ENCODE measurements around the gene ZFYVE9. TPM values are rescaled to one million over a fixed set of nuclear protein-coding genes. Genes with fewer than 3 reads are reported as not detected.

The ZFYVE9 gene
- total and polyA plus RNA-seq, 9 of the 15 experiments (the other 6 are each of a cell fraction or from before 2014, with no cell fraction given) = 0.52 to 14.4 (median 8.9) TPM

DNA sequence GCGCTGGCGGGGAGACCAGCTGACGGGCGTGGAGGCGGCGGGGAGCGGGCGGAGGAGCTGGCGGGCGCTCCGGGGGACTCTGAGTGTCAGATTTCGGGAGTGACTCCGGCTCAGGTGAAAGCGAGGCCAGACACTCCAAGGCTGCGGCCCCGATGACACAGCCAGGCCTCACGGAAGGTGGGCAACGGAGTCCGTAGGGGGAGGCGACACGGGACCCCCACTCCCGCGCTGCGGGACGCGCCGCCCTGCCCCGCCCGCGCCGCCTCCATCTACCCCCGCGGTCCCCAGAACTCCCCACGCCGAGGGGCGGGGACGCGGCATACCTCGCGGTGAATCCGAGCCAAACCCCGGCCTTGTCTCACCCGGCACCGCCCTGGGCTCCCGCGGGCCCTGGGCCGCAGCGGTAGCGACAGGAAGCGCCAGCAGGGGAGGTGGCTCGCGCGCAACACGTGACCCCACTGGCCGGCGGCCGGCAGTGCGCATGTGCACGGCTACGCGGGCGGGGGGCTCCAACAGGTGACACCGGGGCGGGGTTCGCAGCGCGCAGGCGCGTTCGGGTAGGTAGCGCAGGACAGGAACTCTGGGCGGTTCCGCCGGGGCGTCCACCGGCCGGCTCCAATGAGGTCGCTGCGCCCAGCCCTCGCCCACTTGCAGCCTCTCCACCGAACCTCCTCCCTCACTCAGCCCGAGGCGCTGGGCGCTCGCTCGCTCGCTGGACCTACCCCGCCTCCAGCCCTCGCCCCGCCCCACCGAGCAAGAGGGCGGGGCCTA, 224.0 kb downstream of the ZFYVE9 start, which contains the start of gene CC2D1B (continued):
- TF ChIP-seq ZNF384 (IDR thresholded peaks at IDR 0.05; ENCODE audit: low read depth, low read length) (peak; percentile 28; the same call in 1 of the 2 replicates), ETV1 (tag; conservative IDR thresholded peaks at IDR 0.05; ENCODE audit: low read depth) (peak; percentile 67), FIP1L1 (IDR thresholded peaks at IDR 0.05; ENCODE audit: low read depth, low read length, poor library complexity, severe bottlenecking) (peak; percentile 87), ZNF316 (IDR thresholded peaks at IDR 0.05) (no peak), ZNF146 (CRISPR knock-in tag; IDR thresholded peaks at IDR 0.05; ENCODE audit: unreplicated experiment) (no peak), CCAR2 (IDR thresholded peaks at IDR 0.05; ENCODE audit: low read depth, low read length) (no peak), NFRKB (IDR thresholded peaks at IDR 0.05; ENCODE audit: low read depth) (0 out of 2 replicates have a peak, but pooled peaks have one; percentile 36), ZNF253 (CRISPR knock-in tag; conservative IDR thresholded peaks at IDR 0.05) (0 out of 2 replicates have a peak, but pooled peaks have one; percentile 63), STAG1 (CRISPR knock-in tag; IDR thresholded peaks at IDR 0.05; ENCODE audit: borderline replicate concordance) (0 out of 2 replicates have a peak, but pooled peaks have one; percentile 5), ZBTB17 (CRISPR knock-in tag; IDR thresholded peaks at IDR 0.05) (peak; percentile 46), GABPA (tag; conservative IDR thresholded peaks at IDR 0.05; ENCODE audit: low read depth) (peak; percentile 77), TARDBP (IDR thresholded peaks at IDR 0.05) (peak; percentile 49; the same call in 1 of the 2 replicates), CCNT2 (IDR thresholded peaks at IDR 0.05; ENCODE audit: borderline replicate concordance, extremely low read depth, insufficient read length, low read depth, low read length) (peak; percentile 95), PPARD (CRISPR knock-in tag; IDR thresholded peaks at IDR 0.05) (no peak), KDM4B (IDR thresholded peaks at IDR 0.05; ENCODE audit: borderline replicate concordance in 2 of 2, low read depth in 1 of 2) (peak in 1 of 2 experiments; percentile 91; a peak in 1 of 4 replicates), RBFOX2 (IDR thresholded peaks at IDR 0.05; ENCODE audit: low read depth, low read length) (peak; percentile 96), ZBTB7A (IDR thresholded peaks at IDR 0.05; ENCODE audit: borderline replicate concordance, control insufficient read depth, low read depth, low read length) (peak; percentile 72; the same call in 1 of the 2 replicates), NONO (IDR thresholded peaks at IDR 0.05; ENCODE audit: low read depth in 2 of 2, low read length in 1 of 2) (peak; percentile 70 to 90; a peak in 3 of 4 replicates), MEIS2 (IDR thresholded peaks at IDR 0.05; ENCODE audit: partially characterized antibody) (peak; percentile 95)
- TF ChIP-seq, protein P1, sequence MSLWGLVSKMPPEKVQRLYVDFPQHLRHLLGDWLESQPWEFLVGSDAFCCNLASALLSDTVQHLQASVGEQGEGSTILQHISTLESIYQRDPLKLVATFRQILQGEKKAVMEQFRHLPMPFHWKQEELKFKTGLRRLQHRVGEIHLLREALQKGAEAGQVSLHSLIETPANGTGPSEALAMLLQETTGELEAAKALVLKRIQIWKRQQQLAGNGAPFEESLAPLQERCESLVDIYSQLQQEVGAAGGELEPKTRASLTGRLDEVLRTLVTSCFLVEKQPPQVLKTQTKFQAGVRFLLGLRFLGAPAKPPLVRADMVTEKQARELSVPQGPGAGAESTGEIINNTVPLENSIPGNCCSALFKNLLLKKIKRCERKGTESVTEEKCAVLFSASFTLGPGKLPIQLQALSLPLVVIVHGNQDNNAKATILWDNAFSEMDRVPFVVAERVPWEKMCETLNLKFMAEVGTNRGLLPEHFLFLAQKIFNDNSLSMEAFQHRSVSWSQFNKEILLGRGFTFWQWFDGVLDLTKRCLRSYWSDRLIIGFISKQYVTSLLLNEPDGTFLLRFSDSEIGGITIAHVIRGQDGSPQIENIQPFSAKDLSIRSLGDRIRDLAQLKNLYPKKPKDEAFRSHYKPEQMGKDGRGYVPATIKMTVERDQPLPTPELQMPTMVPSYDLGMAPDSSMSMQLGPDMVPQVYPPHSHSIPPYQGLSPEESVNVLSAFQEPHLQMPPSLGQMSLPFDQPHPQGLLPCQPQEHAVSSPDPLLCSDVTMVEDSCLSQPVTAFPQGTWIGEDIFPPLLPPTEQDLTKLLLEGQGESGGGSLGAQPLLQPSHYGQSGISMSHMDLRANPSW (CRISPR knock-in tag; IDR thresholded peaks at IDR 0.05) = 0 out of 2 replicates have a peak, but pooled peaks have one; percentile 60
- TF ChIP-seq, protein P2, sequence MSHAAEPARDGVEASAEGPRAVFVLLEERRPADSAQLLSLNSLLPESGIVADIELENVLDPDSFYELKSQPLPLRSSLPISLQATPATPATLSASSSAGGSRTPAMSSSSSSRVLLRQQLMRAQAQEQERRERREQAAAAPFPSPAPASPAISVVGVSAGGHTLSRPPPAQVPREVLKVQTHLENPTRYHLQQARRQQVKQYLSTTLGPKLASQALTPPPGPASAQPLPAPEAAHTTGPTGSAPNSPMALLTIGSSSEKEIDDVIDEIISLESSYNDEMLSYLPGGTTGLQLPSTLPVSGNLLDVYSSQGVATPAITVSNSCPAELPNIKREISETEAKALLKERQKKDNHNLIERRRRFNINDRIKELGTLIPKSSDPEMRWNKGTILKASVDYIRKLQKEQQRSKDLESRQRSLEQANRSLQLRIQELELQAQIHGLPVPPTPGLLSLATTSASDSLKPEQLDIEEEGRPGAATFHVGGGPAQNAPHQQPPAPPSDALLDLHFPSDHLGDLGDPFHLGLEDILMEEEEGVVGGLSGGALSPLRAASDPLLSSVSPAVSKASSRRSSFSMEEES (CRISPR knock-in tag; IDR thresholded peaks at IDR 0.05) = peak; percentile 98
- TF ChIP-seq, protein P3, sequence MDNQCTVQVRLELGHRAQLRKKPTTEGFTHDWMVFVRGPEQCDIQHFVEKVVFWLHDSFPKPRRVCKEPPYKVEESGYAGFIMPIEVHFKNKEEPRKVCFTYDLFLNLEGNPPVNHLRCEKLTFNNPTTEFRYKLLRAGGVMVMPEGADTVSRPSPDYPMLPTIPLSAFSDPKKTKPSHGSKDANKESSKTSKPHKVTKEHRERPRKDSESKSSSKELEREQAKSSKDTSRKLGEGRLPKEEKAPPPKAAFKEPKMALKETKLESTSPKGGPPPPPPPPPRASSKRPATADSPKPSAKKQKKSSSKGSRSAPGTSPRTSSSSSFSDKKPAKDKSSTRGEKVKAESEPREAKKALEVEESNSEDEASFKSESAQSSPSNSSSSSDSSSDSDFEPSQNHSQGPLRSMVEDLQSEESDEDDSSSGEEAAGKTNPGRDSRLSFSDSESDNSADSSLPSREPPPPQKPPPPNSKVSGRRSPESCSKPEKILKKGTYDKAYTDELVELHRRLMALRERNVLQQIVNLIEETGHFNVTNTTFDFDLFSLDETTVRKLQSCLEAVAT (IDR thresholded peaks at IDR 0.05) = peak in 1 of 2 experiments; percentile 55; a peak in 1 of 4 replicates

Data from K562 (cell line).